Rectal smooth muscle tissue (tissue), 1 donor: ENCODE measurements around the gene MFSD6.

ENCODE experiments used
- H3K27ac ChIP-seq: one replicate; pipeline ENCODE4 v1.7.0; 2013; ENCODE audit warnings: low read depth, low read length, inconsistent platforms
- H3K27me3 ChIP-seq: one replicate; pipeline ENCODE4 v1.7.0; 2013; ENCODE audit warnings: low read length; ENCODE audit not compliant: control insufficient read depth, insufficient read depth
- H3K36me3 ChIP-seq: one replicate; pipeline ENCODE4 v1.7.0; 2013; ENCODE audit warnings: low read length; ENCODE audit not compliant: control insufficient read depth, insufficient read depth
- H3K4me1 ChIP-seq: one replicate; pipeline ENCODE4 v1.7.0; 2013; ENCODE audit warnings: low read length; ENCODE audit not compliant: control insufficient read depth, insufficient read depth
- H3K4me3 ChIP-seq: one replicate; pipeline ENCODE4 v1.7.0; 2013; ENCODE audit warnings: low read length
- H3K9ac ChIP-seq: one replicate; pipeline ENCODE4 v1.7.0; 2013; ENCODE audit warnings: low read length

Gene MFSD6

GRCh38 chr2:190378880-190379237 lies 29.3 kb upstream of the MFSD6 start:
- Histone ChIP-seq H3K27me3 (no peaks in the 10 kb centered on the region), H3K4me3 (no peak overlapping the region), H3K9ac (no peak overlapping the region), H3K27ac (no peak overlapping the region), H3K4me1 (no peaks in the 10 kb centered on the region), H3K36me3 (no peaks in the 10 kb centered on the region)

- no peaks in the 10 kb centered on the region for H3K36me3 ChIP-seq
Observed at GRCh38 chr2:190379249-190379964, 28.7 kb upstream of the MFSD6 start.

GRCh38 chr2:190380962-190381412 lies 27.2 kb upstream of the MFSD6 start:
- Histone ChIP-seq H3K4me1 (no peaks in the 10 kb centered on the region), H3K27me3 (no peaks in the 10 kb centered on the region), H3K9ac (no peak overlapping the region), H3K36me3 (no peaks in the 10 kb centered on the region), H3K4me3 (no peak overlapping the region), H3K27ac (no peak overlapping the region)

More at GRCh38 chr2:190379249-190379964, 28.7 kb upstream of the MFSD6 start:
- Histone ChIP-seq H3K4me1 (no peaks in the 10 kb centered on the region), H3K9ac (no peak overlapping the region), H3K27ac (no peak overlapping the region), H3K27me3 (no peaks in the 10 kb centered on the region), H3K4me3 (no peak overlapping the region)

GRCh38 chr2:190382851-190383250 lies 25.3 kb upstream of the MFSD6 start:
- H3K27ac ChIP-seq, result no peak overlapping the region
- no peak overlapping the region for H3K4me3 ChIP-seq

GRCh38 chr2:190387422-190387821 lies 20.7 kb upstream of the MFSD6 start:
- Histone ChIP-seq H3K4me3 (no peak overlapping the region), H3K9ac (no peak overlapping the region), H3K27ac (no peak overlapping the region), H3K27me3 (no peaks in the 10 kb centered on the region), H3K36me3 (no peaks in the 10 kb centered on the region), H3K4me1 (no peaks in the 10 kb centered on the region)

More at GRCh38 chr2:190382851-190383250, 25.3 kb upstream of the MFSD6 start:
- H3K4me1 ChIP-seq, result no peaks in the 10 kb centered on the region
- H3K9ac ChIP-seq, result no peak overlapping the region
- H3K36me3 ChIP-seq, result no peaks in the 10 kb centered on the region
- H3K27me3 ChIP-seq, result no peaks in the 10 kb centered on the region

GRCh38 chr2:190396271-190396670 lies 11.9 kb upstream of the MFSD6 start:
- Histone ChIP-seq H3K9ac (no peak overlapping the region), H3K4me1 (no peaks in the 10 kb centered on the region), H3K27ac (no peak overlapping the region)

GRCh38 chr2:190402986-190403603 lies 5.1 kb upstream of the MFSD6 start:
- Histone ChIP-seq H3K36me3 (no peaks in the 10 kb centered on the region), H3K27ac (no peak overlapping the region), H3K27me3 (no peaks in the 10 kb centered on the region), H3K4me3 (no peak overlapping the region), H3K9ac (no peak overlapping the region), H3K4me1 (peaks cover 3% of the 10 kb centered on the region)

More at GRCh38 chr2:190396271-190396670, 11.9 kb upstream of the MFSD6 start:
- Histone ChIP-seq H3K4me3 (no peak overlapping the region), H3K27me3 (no peaks in the 10 kb centered on the region), H3K36me3 (no peaks in the 10 kb centered on the region)

- Histone ChIP-seq H3K27ac (no peak overlapping the region), H3K36me3 (no peaks in the 10 kb centered on the region), H3K27me3 (no peaks in the 10 kb centered on the region), H3K9ac (no peak overlapping the region), H3K4me1 (peaks cover 6% of the 10 kb centered on the region), H3K4me3 (no peak overlapping the region)
Observed at GRCh38 chr2:190404487-190404886, 3.7 kb upstream of the MFSD6 start.

- Histone ChIP-seq H3K4me3 (no peak overlapping the region), H3K9ac (no peak overlapping the region), H3K27me3 (no peaks in the 10 kb centered on the region), H3K4me1 (peaks cover 8% of the 10 kb centered on the region), H3K27ac (no peak overlapping the region), H3K36me3 (no peaks in the 10 kb centered on the region)
Observed at GRCh38 chr2:190405070-190405469, 3.1 kb upstream of the MFSD6 start.

- H3K27me3 ChIP-seq, result no peaks in the 10 kb centered on the region
- no peak overlapping the region for H3K9ac ChIP-seq
- H3K4me1 ChIP-seq, result peaks cover 8% of the 10 kb centered on the region
- H3K27ac ChIP-seq, result no peak overlapping the region
- H3K4me3 ChIP-seq, result no peak overlapping the region
- H3K36me3 ChIP-seq, result no peaks in the 10 kb centered on the region
Observed at GRCh38 chr2:190405995-190406394, 2.2 kb upstream of the MFSD6 start.

GRCh38 chr2:190406805-190407204 lies 1.4 kb upstream of the MFSD6 start:
- Histone ChIP-seq H3K9ac (no peak overlapping the region), H3K27me3 (no peaks in the 10 kb centered on the region), H3K27ac (no peak overlapping the region)

GRCh38 chr2:190407246-190407661 lies 901 bp upstream of the MFSD6 start:
- peak overlapping the region; percentile 88 for H3K4me3 ChIP-seq
- no peaks in the 10 kb centered on the region for H3K36me3 ChIP-seq
- H3K9ac ChIP-seq, result peak overlapping the region; percentile 3
- peaks cover 8% of the 10 kb centered on the region for H3K4me1 ChIP-seq
- peak overlapping the region; percentile 66 for H3K27ac ChIP-seq
- no peaks in the 10 kb centered on the region for H3K27me3 ChIP-seq

More at GRCh38 chr2:190406805-190407204, 1.4 kb upstream of the MFSD6 start:
- Histone ChIP-seq H3K4me3 (no peak overlapping the region), H3K4me1 (peaks cover 8% of the 10 kb centered on the region), H3K36me3 (no peaks in the 10 kb centered on the region)
